OCI-LY1 (cell line): ENCODE results near the gene CILP2.

Source experiments
- CTCF ChIP-seq: fragments of 200-600 bp; sonication (generic), shearing (Covaris generic); IDR thresholded peaks from 2 replicates; pipeline ENCODE4 v1.5.1; 2017; ENCODE audit warnings: mild to moderate bottlenecking, antibody characterized with exemption, low read length, moderate library complexity, mixed read lengths
- EZH2 ChIP-seq: fragments of 200-600 bp; sonication (generic), shearing (Covaris generic); IDR thresholded peaks from 2 replicates; pipeline ENCODE4 v1.8.0; 2017; ENCODE audit warnings: borderline replicate concordance, mixed run types, mild to moderate bottlenecking, antibody characterized with exemption, low read length, moderate library complexity, mixed read lengths

- TF ChIP-seq CTCF, result no peak
- no peak for TF ChIP-seq EZH2
Measured at GRCh38 chr19:19523177-19523576, 14.9 kb upstream of the CILP2 start.
